DMS153 treated with DMSO at 0.1 percent for 48 hours (cell line): ENCODE measurements around the gene GBA2.

Experiments
- DNase-seq: peaks from one replicate; lab custom pipeline; 2025; ENCODE audit not compliant: unreplicated experiment; lab: John Stamatoyannopoulos, UW

Gene GBA2

GRCh38 chr9:35695943-35696401 is 53.1 kb downstream of the GBA2 start:
- DNase-seq: no peak

GRCh38 chr9:35691757-35692301 is 57.2 kb downstream of the GBA2 start:
- no peak for DNase-seq

- no peak for DNase-seq
Measured at GRCh38 chr9:35691334-35691650, 57.7 kb downstream of the GBA2 start.

GRCh38 chr9:35690614-35691333 is 58.3 kb downstream of the GBA2 start:
- no peak for DNase-seq

- no peak for DNase-seq
Measured at GRCh38 chr9:35690294-35690613, 58.8 kb downstream of the GBA2 start.

GRCh38 chr9:35689542-35690293 is 59.3 kb downstream of the GBA2 start, which contains the start of gene TPM2:
Gene TPM2, minus strand, starts transcription at chr9:35689925. Its CDS starts 108 bp downstream, at chr9:35689817.
- DNase-seq: no peak

- DNase-seq: no peak
Measured at GRCh38 chr9:35688558-35689541, 60.2 kb downstream of the GBA2 start.

GRCh38 chr9:35687972-35688557 is 61.0 kb downstream of the GBA2 start:
- no peak for DNase-seq

GRCh38 chr9:35687306-35687705 is 61.7 kb downstream of the GBA2 start:
- no peak for DNase-seq
